ENCODE results near the gene RTCB. TPM values are rescaled to one million over a fixed set of nuclear protein-coding genes. Genes with fewer than 3 reads are reported as not detected.

The RTCB gene
- total RNA-seq, 1 experiment from 2014 or later: 101 TPM

GRCh38 chr22:32457031-32457430 lies 45.0 kb upstream of the RTCB start:
- no peak overlapping the region for H2AFZ ChIP-seq (ENCODE audit: low read length)
- H2BK15ac ChIP-seq (ENCODE audit: low read depth, low read length): no peak overlapping the region
- no peak overlapping the region for H3K56ac ChIP-seq (ENCODE audit: insufficient read length, low read depth, low read length)
- no peaks in the 10 kb centered on the region for H3K27me3 ChIP-seq (ENCODE audit: insufficient read depth, low read length)
- no CpG with 5 or more reads among the region's 4 CpGs for WGBS (ENCODE audit: extremely low coverage, insufficient read length, low lambda C conversion rate)
- H2BK120ac ChIP-seq (ENCODE audit: low read depth, low read length, poor library complexity, severe bottlenecking): no peak overlapping the region
- no peaks in the 10 kb centered on the region for H3K79me2 ChIP-seq (ENCODE audit: insufficient read depth, low read length)
- H3K27me3 Mint-ChIP-seq (ENCODE audit: low read depth): peaks cover 96% of the 10 kb centered on the region
- no peak overlapping the region for H3K27ac Mint-ChIP-seq
- no peak for DNase-seq
- no peaks in the 10 kb centered on the region; a peak in 1 of 4 replicates for H3K4me1 Mint-ChIP-seq
- H3K14ac ChIP-seq (ENCODE audit: insufficient read depth, low read length): no peak overlapping the region
- H3K36me3 Mint-ChIP-seq (ENCODE audit: insufficient read depth in 1 of 3, low read depth in 3 of 3): no peaks in the 10 kb centered on the region
- H3K18ac ChIP-seq (ENCODE audit: insufficient read length, low read depth, low read length): no peak overlapping the region
- no peak overlapping the region for H3T11ph ChIP-seq (ENCODE audit: low read length)
- no peaks in the 10 kb centered on the region for H3K23me2 ChIP-seq (ENCODE audit: insufficient read length, low read depth, low read length, poor library complexity, severe bottlenecking)
- no peak overlapping the region for H3K9ac ChIP-seq (ENCODE audit: extremely low read depth, insufficient read length, low read length)
- no peaks in the 10 kb centered on the region for H3K9me3 ChIP-seq (ENCODE audit: control insufficient read depth, low read depth, low read length)
- H3K79me1 ChIP-seq (ENCODE audit: insufficient read depth, low read depth, low read length, poor library complexity, severe bottlenecking): no peaks in the 10 kb centered on the region
- H2BK20ac ChIP-seq (ENCODE audit: low read depth, low read length, poor library complexity, severe bottlenecking): no peak overlapping the region
- H4K91ac ChIP-seq (ENCODE audit: insufficient read length, low read depth, low read length): no peak overlapping the region
- H3K23ac ChIP-seq (ENCODE audit: insufficient read length, low read depth, low read length): no peak overlapping the region
- TF ChIP-seq, protein P1, sequence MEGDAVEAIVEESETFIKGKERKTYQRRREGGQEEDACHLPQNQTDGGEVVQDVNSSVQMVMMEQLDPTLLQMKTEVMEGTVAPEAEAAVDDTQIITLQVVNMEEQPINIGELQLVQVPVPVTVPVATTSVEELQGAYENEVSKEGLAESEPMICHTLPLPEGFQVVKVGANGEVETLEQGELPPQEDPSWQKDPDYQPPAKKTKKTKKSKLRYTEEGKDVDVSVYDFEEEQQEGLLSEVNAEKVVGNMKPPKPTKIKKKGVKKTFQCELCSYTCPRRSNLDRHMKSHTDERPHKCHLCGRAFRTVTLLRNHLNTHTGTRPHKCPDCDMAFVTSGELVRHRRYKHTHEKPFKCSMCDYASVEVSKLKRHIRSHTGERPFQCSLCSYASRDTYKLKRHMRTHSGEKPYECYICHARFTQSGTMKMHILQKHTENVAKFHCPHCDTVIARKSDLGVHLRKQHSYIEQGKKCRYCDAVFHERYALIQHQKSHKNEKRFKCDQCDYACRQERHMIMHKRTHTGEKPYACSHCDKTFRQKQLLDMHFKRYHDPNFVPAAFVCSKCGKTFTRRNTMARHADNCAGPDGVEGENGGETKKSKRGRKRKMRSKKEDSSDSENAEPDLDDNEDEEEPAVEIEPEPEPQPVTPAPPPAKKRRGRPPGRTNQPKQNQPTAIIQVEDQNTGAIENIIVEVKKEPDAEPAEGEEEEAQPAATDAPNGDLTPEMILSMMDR (conservative IDR thresholded peaks at IDR 0.05): no peak
- H3K4me3 Mint-ChIP-seq: no peak overlapping the region
- no peak overlapping the region for H2BK12ac ChIP-seq (ENCODE audit: insufficient read length, low read depth, low read length)
- no peak overlapping the region for H2AK5ac ChIP-seq (ENCODE audit: insufficient read length, low read length)
- H3K4ac ChIP-seq (ENCODE audit: low read depth, low read length): no peak overlapping the region
- H4K20me1 ChIP-seq (ENCODE audit: control insufficient read depth, insufficient read depth, insufficient read length): no peaks in the 10 kb centered on the region
- H3K27ac ChIP-seq (ENCODE audit: insufficient read length, low read depth, low read length): no peak overlapping the region
- no peak overlapping the region for H4K5ac ChIP-seq (ENCODE audit: insufficient read length, low read depth, low read length)
- no peaks in the 10 kb centered on the region for H3K4me1 ChIP-seq (ENCODE audit: insufficient read depth, low read length)
- H3K9me3 Mint-ChIP-seq: no peaks in the 10 kb centered on the region
- H3K4me2 ChIP-seq (ENCODE audit: insufficient read depth, insufficient read length, low read length): no peak overlapping the region
- no peak overlapping the region for H2BK5ac ChIP-seq (ENCODE audit: insufficient read length, low read length)
- no peak overlapping the region for H4K8ac ChIP-seq (replicated peaks; ENCODE audit: insufficient read length, low read depth, low read length)

All from H9 (cell line).